HepG2 (cell line): Measurements from ENCODE around the gene ZFR2. TPM values are rescaled to one million over a fixed set of nuclear protein-coding genes. Genes with fewer than 3 reads are reported as not detected.

Experiments
- AGO1 ChIP-seq: fragments of 200-400 bp; formaldehyde crosslinking; IDR thresholded peaks from 2 replicates; pipeline ENCODE4 v1.6.1; 2017; ENCODE audit warnings: mild to moderate bottlenecking, low read depth, low read length, moderate library complexity; ENCODE audit not compliant: poor library complexity, severe bottlenecking
- ARNT2 ChIP-seq: sonication (generic); formaldehyde crosslinking; IDR thresholded peaks from 2 replicates; pipeline ENCODE4 v1.8.0; 2022; ENCODE audit warnings: mild to moderate bottlenecking, low read depth, missing genetic modification reagents, moderate library complexity
- CHD4 ChIP-seq: fragments of 200-600 bp; sonication (generic); IDR thresholded peaks from 2 replicates; pipeline ENCODE4 v1.7.0; 2017; ENCODE audit warnings: mild to moderate bottlenecking, low read length, borderline replicate concordance
- CREM ChIP-seq, 2 experiments: sonication (generic) in 1 of 2; formaldehyde crosslinking in 1 of 2; IDR thresholded peaks; 2 replicates each; pipeline versions ENCODE4 v1.4.0 to v1.6.1; 2016 to 2020; ENCODE audit warnings: antibody characterized with exemption in 1 of 2, mild to moderate bottlenecking in 1 of 2, missing genetic modification reagents in 1 of 2
- ELF1 ChIP-seq: sonication (generic); formaldehyde crosslinking; IDR thresholded peaks from 2 replicates; pipeline ENCODE4 v1.4.0; 2020; ENCODE audit warnings: missing genetic modification reagents
- FOXM1 ChIP-seq: sonication (generic); formaldehyde crosslinking; IDR thresholded peaks from 2 replicates; pipeline ENCODE4 v1.5.0; 2020; ENCODE audit warnings: missing genetic modification reagents
- KLF11 ChIP-seq: IDR thresholded peaks from 2 replicates; pipeline ENCODE4 v1.6.1; 2016; ENCODE audit warnings: missing compliant biosample characterization
- MED1 ChIP-seq: sonication (generic); formaldehyde crosslinking; IDR thresholded peaks from 2 replicates; pipeline ENCODE4 v1.4.0; 2020; ENCODE audit warnings: missing genetic modification reagents
- RCOR2 ChIP-seq: IDR thresholded peaks from 2 replicates; pipeline ENCODE4 v1.6.1; 2016; ENCODE audit warnings: missing biosample characterization, missing genetic modification reagents
- SMAD3 ChIP-seq: sonication (generic); formaldehyde crosslinking; IDR thresholded peaks from 2 replicates; pipeline ENCODE4 v1.4.0; 2020; ENCODE audit warnings: missing genetic modification reagents
- SNAPC2 ChIP-seq: sonication (generic); formaldehyde crosslinking; IDR thresholded peaks from 2 replicates; pipeline ENCODE4 v1.8.1; 2022; ENCODE audit warnings: mild to moderate bottlenecking, missing genetic modification reagents
- ZMAT3 ChIP-seq: sonication (generic); formaldehyde crosslinking; conservative IDR thresholded peaks from 2 replicates; pipeline ENCODE4 v1.7.0; 2021; ENCODE audit warnings: missing genetic modification reagents
- ZNF234 ChIP-seq: sonication (generic); formaldehyde crosslinking; conservative IDR thresholded peaks from 2 replicates; pipeline ENCODE4 v1.5.1; 2020; ENCODE audit warnings: mild to moderate bottlenecking, missing genetic modification reagents
- ZNF572 ChIP-seq: sonication (generic); formaldehyde crosslinking; IDR thresholded peaks from 2 replicates; pipeline ENCODE4 v1.5.1; 2020; ENCODE audit warnings: mild to moderate bottlenecking, missing genetic modification reagents
- ZNF766 ChIP-seq: sonication (generic); formaldehyde crosslinking; IDR thresholded peaks from 2 replicates; pipeline ENCODE4 v1.5.0; 2020; ENCODE audit warnings: missing genetic modification reagents, borderline replicate concordance
- polyA plus RNA-seq, 8 experiments: library from polyadenylated mRNA; depleted of rRNA in 3 of 8; stranded (reverse) in 7 of 8; unstranded in 1 of 8; fragments of >200 nt; fragmentation: Illumina TruSeq in 4 of 8; extraction: Trizol in 4 of 8; gene quantifications; 2 replicates each; pipeline versions ENCODE4 v1.2.1 to v1.2.3, GENCODE V29; 2011 to 2016; ENCODE audit warnings: low read depth in 4 of 8, missing spikeins in 1 of 8, mixed read lengths in 1 of 8; ENCODE audit not compliant: insufficient read depth in 1 of 8
- total RNA-seq, 5 experiments: library from RNA; depleted of rRNA; stranded (reverse); fragments of >200 nt; fragmentation: Illumina TruSeq; extraction: Trizol; gene quantifications; 2 replicates each; pipeline ENCODE4 v1.2.3, GENCODE V29; 2016; ENCODE audit warnings: low read depth in 1 of 5
- TF ChIP-seq, protein P1 (sequence below): sonication (generic); formaldehyde crosslinking; IDR thresholded peaks from 2 replicates; pipeline ENCODE4 v1.4.0; 2020; ENCODE audit warnings: missing genetic modification reagents
- TF ChIP-seq, protein P2 (sequence below): sonication (generic); formaldehyde crosslinking; IDR thresholded peaks from 2 replicates; pipeline ENCODE4 v1.9.0; 2021; ENCODE audit warnings: mild to moderate bottlenecking, missing genetic modification reagents
- TF ChIP-seq, protein P3 (sequence below): sonication (generic); formaldehyde crosslinking; IDR thresholded peaks from 2 replicates; pipeline ENCODE4 v1.4.0; 2020; ENCODE audit warnings: low read depth, missing genetic modification reagents

ZFR2 gene
- total and polyA plus RNA-seq, 2 of the 13 experiments (the other 11 are each of a cell fraction or from before 2014, with no cell fraction given) = 0.37 to 0.69 TPM

DNA sequence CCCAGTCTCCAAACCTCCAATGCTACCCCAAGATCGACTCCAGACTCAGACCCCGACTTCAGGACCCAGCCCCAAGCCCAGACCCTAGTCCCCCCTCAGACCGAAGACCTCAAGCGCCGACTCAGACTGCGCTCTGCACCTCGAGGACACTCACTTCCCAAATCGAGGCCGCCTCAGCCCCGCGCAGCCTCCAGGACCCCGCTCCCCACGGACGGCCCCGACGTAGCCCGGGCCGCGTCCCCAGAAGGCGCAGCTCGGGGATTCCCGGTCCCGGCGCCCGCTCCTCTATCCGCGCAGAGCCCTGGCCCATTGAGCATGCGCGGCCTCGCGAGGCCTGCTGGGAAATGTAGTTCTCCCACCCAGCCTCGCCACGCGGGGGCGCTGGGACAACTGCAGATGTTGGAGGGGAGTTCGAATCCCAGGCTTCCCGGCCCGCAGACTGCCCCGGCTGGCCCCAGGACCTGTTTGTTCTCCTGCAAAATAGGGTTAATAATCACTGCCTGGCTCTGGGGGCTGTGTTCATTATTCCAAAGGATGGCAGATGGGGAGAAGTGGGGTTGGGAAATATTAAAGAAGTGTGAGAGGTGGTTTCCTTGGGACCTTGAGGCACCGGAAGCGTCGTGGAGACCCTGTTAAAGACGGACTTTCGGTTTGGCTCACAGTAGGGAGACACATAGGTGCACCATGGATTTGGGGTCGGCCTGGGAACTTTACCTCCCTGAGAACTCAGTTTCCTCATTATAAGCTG is 107.3 kb downstream of the ZFR2 start, which contains the start of gene APBA3 (continued):
- TF ChIP-seq, protein P1, sequence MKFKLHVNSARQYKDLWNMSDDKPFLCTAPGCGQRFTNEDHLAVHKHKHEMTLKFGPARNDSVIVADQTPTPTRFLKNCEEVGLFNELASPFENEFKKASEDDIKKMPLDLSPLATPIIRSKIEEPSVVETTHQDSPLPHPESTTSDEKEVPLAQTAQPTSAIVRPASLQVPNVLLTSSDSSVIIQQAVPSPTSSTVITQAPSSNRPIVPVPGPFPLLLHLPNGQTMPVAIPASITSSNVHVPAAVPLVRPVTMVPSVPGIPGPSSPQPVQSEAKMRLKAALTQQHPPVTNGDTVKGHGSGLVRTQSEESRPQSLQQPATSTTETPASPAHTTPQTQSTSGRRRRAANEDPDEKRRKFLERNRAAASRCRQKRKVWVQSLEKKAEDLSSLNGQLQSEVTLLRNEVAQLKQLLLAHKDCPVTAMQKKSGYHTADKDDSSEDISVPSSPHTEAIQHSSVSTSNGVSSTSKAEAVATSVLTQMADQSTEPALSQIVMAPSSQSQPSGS (CRISPR knock-in tag) = peak; percentile 77; the same call in 1 of the 2 replicates
- TF ChIP-seq AGO1 (peak; percentile 85), ARNT2 (CRISPR knock-in tag) (no peak; the same call in 1 of the 2 replicates), MED1 (CRISPR knock-in tag) (peak; percentile 56), ZMAT3 (CRISPR knock-in tag) (no peak), SNAPC2 (CRISPR knock-in tag) (peak; percentile 75; the same call in 1 of the 2 replicates), SMAD3 (CRISPR knock-in tag) (peak; percentile 76; the same call in 1 of the 2 replicates), ZNF766 (CRISPR knock-in tag) (peak; percentile 58; the same call in 1 of the 2 replicates), ZNF572 (peak; percentile 93), KLF11 (no peak), ELF1 (CRISPR knock-in tag) (peak; percentile 76), CREM (IDR thresholded peaks at IDR 0.05) (peak; percentile 88), CREM (CRISPR knock-in tag; IDR thresholded peaks at IDR 0.05) (no peak), FOXM1 (CRISPR knock-in tag) (no peak), RCOR2 (CRISPR knock-in tag) (0 out of 2 replicates have a peak, but pooled peaks have one; percentile 57), ZNF234 (CRISPR knock-in tag) (peak; percentile 76; the same call in 1 of the 2 replicates), CHD4 (peak; percentile 93)
- TF ChIP-seq, protein P2, sequence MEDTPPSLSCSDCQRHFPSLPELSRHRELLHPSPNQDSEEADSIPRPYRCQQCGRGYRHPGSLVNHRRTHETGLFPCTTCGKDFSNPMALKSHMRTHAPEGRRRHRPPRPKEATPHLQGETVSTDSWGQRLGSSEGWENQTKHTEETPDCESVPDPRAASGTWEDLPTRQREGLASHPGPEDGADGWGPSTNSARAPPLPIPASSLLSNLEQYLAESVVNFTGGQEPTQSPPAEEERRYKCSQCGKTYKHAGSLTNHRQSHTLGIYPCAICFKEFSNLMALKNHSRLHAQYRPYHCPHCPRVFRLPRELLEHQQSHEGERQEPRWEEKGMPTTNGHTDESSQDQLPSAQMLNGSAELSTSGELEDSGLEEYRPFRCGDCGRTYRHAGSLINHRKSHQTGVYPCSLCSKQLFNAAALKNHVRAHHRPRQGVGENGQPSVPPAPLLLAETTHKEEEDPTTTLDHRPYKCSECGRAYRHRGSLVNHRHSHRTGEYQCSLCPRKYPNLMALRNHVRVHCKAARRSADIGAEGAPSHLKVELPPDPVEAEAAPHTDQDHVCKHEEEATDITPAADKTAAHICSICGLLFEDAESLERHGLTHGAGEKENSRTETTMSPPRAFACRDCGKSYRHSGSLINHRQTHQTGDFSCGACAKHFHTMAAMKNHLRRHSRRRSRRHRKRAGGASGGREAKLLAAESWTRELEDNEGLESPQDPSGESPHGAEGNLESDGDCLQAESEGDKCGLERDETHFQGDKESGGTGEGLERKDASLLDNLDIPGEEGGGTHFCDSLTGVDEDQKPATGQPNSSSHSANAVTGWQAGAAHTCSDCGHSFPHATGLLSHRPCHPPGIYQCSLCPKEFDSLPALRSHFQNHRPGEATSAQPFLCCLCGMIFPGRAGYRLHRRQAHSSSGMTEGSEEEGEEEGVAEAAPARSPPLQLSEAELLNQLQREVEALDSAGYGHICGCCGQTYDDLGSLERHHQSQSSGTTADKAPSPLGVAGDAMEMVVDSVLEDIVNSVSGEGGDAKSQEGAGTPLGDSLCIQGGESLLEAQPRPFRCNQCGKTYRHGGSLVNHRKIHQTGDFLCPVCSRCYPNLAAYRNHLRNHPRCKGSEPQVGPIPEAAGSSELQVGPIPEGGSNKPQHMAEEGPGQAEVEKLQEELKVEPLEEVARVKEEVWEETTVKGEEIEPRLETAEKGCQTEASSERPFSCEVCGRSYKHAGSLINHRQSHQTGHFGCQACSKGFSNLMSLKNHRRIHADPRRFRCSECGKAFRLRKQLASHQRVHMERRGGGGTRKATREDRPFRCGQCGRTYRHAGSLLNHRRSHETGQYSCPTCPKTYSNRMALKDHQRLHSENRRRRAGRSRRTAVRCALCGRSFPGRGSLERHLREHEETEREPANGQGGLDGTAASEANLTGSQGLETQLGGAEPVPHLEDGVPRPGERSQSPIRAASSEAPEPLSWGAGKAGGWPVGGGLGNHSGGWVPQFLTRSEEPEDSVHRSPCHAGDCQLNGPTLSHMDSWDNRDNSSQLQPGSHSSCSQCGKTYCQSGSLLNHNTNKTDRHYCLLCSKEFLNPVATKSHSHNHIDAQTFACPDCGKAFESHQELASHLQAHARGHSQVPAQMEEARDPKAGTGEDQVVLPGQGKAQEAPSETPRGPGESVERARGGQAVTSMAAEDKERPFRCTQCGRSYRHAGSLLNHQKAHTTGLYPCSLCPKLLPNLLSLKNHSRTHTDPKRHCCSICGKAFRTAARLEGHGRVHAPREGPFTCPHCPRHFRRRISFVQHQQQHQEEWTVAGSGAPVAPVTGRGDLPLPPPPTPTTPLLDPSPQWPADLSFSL (CRISPR knock-in tag) = no peak
- TF ChIP-seq, protein P3, sequence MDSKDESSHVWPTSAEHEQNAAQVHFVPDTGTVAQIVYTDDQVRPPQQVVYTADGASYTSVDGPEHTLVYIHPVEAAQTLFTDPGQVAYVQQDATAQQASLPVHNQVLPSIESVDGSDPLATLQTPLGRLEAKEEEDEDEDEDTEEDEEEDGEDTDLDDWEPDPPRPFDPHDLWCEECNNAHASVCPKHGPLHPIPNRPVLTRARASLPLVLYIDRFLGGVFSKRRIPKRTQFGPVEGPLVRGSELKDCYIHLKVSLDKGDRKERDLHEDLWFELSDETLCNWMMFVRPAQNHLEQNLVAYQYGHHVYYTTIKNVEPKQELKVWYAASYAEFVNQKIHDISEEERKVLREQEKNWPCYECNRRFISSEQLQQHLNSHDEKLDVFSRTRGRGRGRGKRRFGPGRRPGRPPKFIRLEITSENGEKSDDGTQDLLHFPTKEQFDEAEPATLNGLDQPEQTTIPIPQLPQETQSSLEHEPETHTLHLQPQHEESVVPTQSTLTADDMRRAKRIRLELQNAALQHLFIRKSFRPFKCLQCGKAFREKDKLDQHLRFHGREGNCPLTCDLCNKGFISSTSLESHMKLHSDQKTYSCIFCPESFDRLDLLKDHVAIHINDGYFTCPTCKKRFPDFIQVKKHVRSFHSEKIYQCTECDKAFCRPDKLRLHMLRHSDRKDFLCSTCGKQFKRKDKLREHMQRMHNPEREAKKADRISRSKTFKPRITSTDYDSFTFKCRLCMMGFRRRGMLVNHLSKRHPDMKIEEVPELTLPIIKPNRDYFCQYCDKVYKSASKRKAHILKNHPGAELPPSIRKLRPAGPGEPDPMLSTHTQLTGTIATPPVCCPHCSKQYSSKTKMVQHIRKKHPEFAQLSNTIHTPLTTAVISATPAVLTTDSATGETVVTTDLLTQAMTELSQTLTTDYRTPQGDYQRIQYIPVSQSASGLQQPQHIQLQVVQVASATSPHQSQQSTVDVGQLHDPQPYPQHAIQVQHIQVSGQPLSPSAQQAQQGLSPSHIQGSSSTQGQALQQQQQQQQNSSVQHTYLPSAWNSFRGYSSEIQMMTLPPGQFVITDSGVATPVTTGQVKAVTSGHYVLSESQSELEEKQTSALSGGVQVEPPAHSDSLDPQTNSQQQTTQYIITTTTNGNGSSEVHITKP (CRISPR knock-in tag) = peak; percentile 69
